H9 (cell line): ENCODE measurements around the gene MIA3. TPM values are rescaled to one million over a fixed set of nuclear protein-coding genes. Genes with fewer than 3 reads are reported as not detected.

Experiments used
- DNase-seq: peaks from one replicate; pipeline ENCODE4 v3.0.0-alpha.2; 2017
- H2AFZ ChIP-seq: one replicate; pipeline ENCODE4 v1.6.1; 2013; ENCODE audit warnings: mild to moderate bottlenecking, low read length, control low read depth, moderate library complexity
- H2AK5ac ChIP-seq: 2 replicates; pipeline ENCODE4 v1.6.1; 2013; ENCODE audit warnings: low read length, control low read depth, mixed read lengths; ENCODE audit not compliant: insufficient read length
- H2BK120ac ChIP-seq: one replicate; pipeline ENCODE4 v1.6.1; 2013; ENCODE audit warnings: low read depth, mild to moderate bottlenecking, low read length, control low read depth, inconsistent platforms; ENCODE audit not compliant: poor library complexity, severe bottlenecking
- H2BK12ac ChIP-seq: 2 replicates; pipeline ENCODE4 v1.6.1; 2013; ENCODE audit warnings: low read length, control low read depth, mixed read lengths, low read depth; ENCODE audit not compliant: insufficient read length
- H2BK15ac ChIP-seq: 2 replicates; pipeline ENCODE4 v1.6.1; 2013; ENCODE audit warnings: low read depth, low read length, control low read depth
- H2BK20ac ChIP-seq: one replicate; pipeline ENCODE4 v1.6.1; 2013; ENCODE audit warnings: low read depth, mild to moderate bottlenecking, low read length, control low read depth, inconsistent platforms; ENCODE audit not compliant: poor library complexity, severe bottlenecking
- H2BK5ac ChIP-seq: 2 replicates; pipeline ENCODE4 v1.6.1; 2013; ENCODE audit warnings: low read length, control low read depth, mixed read lengths; ENCODE audit not compliant: insufficient read length
- H3K14ac ChIP-seq: 2 replicates; pipeline ENCODE4 v1.6.1; 2013; ENCODE audit warnings: low read length, control low read depth; ENCODE audit not compliant: insufficient read depth
- H3K18ac ChIP-seq: 2 replicates; pipeline ENCODE4 v1.6.1; 2013; ENCODE audit warnings: low read depth, mild to moderate bottlenecking, mixed read lengths, low read length, control low read depth; ENCODE audit not compliant: insufficient read length
- H3K23ac ChIP-seq: 2 replicates; pipeline ENCODE4 v1.6.1; 2013; ENCODE audit warnings: low read length, control low read depth, mixed read lengths, low read depth; ENCODE audit not compliant: insufficient read length
- H3K23me2 ChIP-seq: 2 replicates; pipeline ENCODE4 v1.6.1; 2013; ENCODE audit warnings: low read depth, mild to moderate bottlenecking, mixed read lengths, low read length, control low read depth; ENCODE audit not compliant: insufficient read length, poor library complexity, severe bottlenecking
- H3K27ac ChIP-seq: 2 replicates; pipeline ENCODE4 v1.5.1; 2013; ENCODE audit warnings: low read length, control low read depth, mixed read lengths, low read depth; ENCODE audit not compliant: insufficient read length
- H3K27me3 ChIP-seq: 2 replicates; pipeline ENCODE4 v1.6.1; 2013; ENCODE audit warnings: low read length, control low read depth, inconsistent platforms; ENCODE audit not compliant: insufficient read depth
- H3K4ac ChIP-seq: 2 replicates; pipeline ENCODE4 v1.6.1; 2013; ENCODE audit warnings: low read depth, mild to moderate bottlenecking, control low read depth, inconsistent platforms, low read length, moderate library complexity
- H3K4me1 ChIP-seq: 2 replicates; pipeline ENCODE4 v1.6.1; 2013; ENCODE audit warnings: low read length, control low read depth, inconsistent platforms; ENCODE audit not compliant: insufficient read depth
- H3K4me2 ChIP-seq: 2 replicates; pipeline ENCODE4 v1.6.1; 2013; ENCODE audit warnings: low read length, control low read depth, mixed read lengths; ENCODE audit not compliant: insufficient read length, insufficient read depth
- H3K56ac ChIP-seq: 2 replicates; pipeline ENCODE4 v1.6.1; 2013; ENCODE audit warnings: low read depth, mild to moderate bottlenecking, mixed read lengths, low read length, control low read depth; ENCODE audit not compliant: insufficient read length
- H3K79me1 ChIP-seq: 2 replicates; pipeline ENCODE4 v1.6.1; 2013; ENCODE audit warnings: low read depth, mild to moderate bottlenecking, moderate library complexity, low read length, control low read depth, inconsistent platforms; ENCODE audit not compliant: insufficient read depth, poor library complexity, severe bottlenecking
- H3K79me2 ChIP-seq: 2 replicates; pipeline ENCODE4 v1.6.1; 2013; ENCODE audit warnings: low read length, control low read depth, inconsistent platforms; ENCODE audit not compliant: insufficient read depth
- H3K9ac ChIP-seq: 2 replicates; pipeline ENCODE4 v1.6.1; 2013; ENCODE audit warnings: low read length, control low read depth, mixed read lengths; ENCODE audit not compliant: insufficient read length; ENCODE audit errors: extremely low read depth
- H3K9me3 ChIP-seq: one replicate; pipeline ENCODE4 v1.6.1; 2013; ENCODE audit warnings: low read depth, low read length, inconsistent platforms; ENCODE audit not compliant: control insufficient read depth
- H3T11ph ChIP-seq: one replicate; pipeline ENCODE4 v1.6.1; 2013; ENCODE audit warnings: mild to moderate bottlenecking, low read length, control low read depth, inconsistent platforms
- H4K20me1 ChIP-seq: one replicate; pipeline ENCODE4 v1.6.1; 2013; ENCODE audit not compliant: control insufficient read depth, insufficient read length, insufficient read depth
- H4K5ac ChIP-seq: 2 replicates; pipeline ENCODE4 v1.6.1; 2013; ENCODE audit warnings: low read depth, mild to moderate bottlenecking, mixed read lengths, low read length, control low read depth; ENCODE audit not compliant: insufficient read length
- H4K8ac ChIP-seq: replicated peaks from 2 replicates; pipeline ENCODE4 v1.6.1; 2013; ENCODE audit warnings: low read length, control low read depth, mixed read lengths, low read depth; ENCODE audit not compliant: insufficient read length
- H4K91ac ChIP-seq: 2 replicates; pipeline ENCODE4 v1.6.1; 2013; ENCODE audit warnings: low read depth, mild to moderate bottlenecking, moderate library complexity, mixed read lengths, low read length, control low read depth; ENCODE audit not compliant: insufficient read length
- H3K27ac Mint-ChIP-seq, 3 experiments: 2 replicates in 2 of 3; 3 replicates in 1 of 3; pipeline ENCODE4 v1.8.0; 2020 to 2021; ENCODE audit warnings: mixed read lengths in 3 of 3, mild to moderate bottlenecking in 1 of 3, moderate library complexity in 1 of 3
- H3K27me3 Mint-ChIP-seq: 2 replicates; pipeline ENCODE4 v1.8.0; 2021; ENCODE audit warnings: low read depth, mild to moderate bottlenecking, moderate library complexity, mixed read lengths
- H3K36me3 Mint-ChIP-seq, 3 experiments: 2 replicates in 2 of 3; 3 replicates in 1 of 3; pipeline ENCODE4 v1.8.0; 2020 to 2021; ENCODE audit warnings: low read depth in 3 of 3, mixed read lengths in 3 of 3; ENCODE audit not compliant: insufficient read depth in 1 of 3
- H3K4me1 Mint-ChIP-seq, 2 experiments: 2 replicates each; pipeline ENCODE4 v1.8.0; 2020; ENCODE audit warnings: mixed read lengths in 2 of 2
- H3K4me3 Mint-ChIP-seq, 2 experiments: 2 replicates in 1 of 2; 3 replicates in 1 of 2; pipeline ENCODE4 v1.8.0; 2020 to 2021; ENCODE audit warnings: mild to moderate bottlenecking in 2 of 2, mixed read lengths in 2 of 2, moderate library complexity in 1 of 2
- H3K9me3 Mint-ChIP-seq, 2 experiments: 2 replicates in 1 of 2; 3 replicates in 1 of 2; pipeline ENCODE4 v1.8.0; 2020; ENCODE audit warnings: mild to moderate bottlenecking in 2 of 2, mixed read lengths in 2 of 2, moderate library complexity in 1 of 2
- CTCF ChIP-seq: fragments of 200-600 bp; sonication (generic); conservative IDR thresholded peaks from 3 replicates; pipeline ENCODE4 v1.8.0; 2021; ENCODE audit warnings: antibody characterized with exemption, mild to moderate bottlenecking
- WGBS: extraction: QIAGEN DNeasy Blood & Tissue Kit; methylation state at CpG from one replicate; pipeline ENCODE4 v1.1.7; 2013; ENCODE audit warnings: missing lambda C conversion rate, low lambda C conversion rate, mixed read lengths; ENCODE audit not compliant: insufficient read length; ENCODE audit errors: extremely low coverage; 5-methylcytosine and 5-hydroxymethylcytosine counted together
- total RNA-seq: library from RNA; stranded (reverse); gene quantifications from 2 replicates; pipeline ENCODE4 v1.2.1, GENCODE V29; 2021

Gene MIA3
- total RNA-seq, 1 experiment from 2014 or later = 55.5 TPM

GRCh38 chr1:222706815-222707214, 88.9 kb downstream of the MIA3 start:
- no peak overlapping the region for H2AFZ ChIP-seq
- H3K9ac ChIP-seq = no peak overlapping the region
- H3K14ac ChIP-seq = no peak overlapping the region
- H3K79me2 ChIP-seq = peaks cover 10% of the 10 kb centered on the region; the same call in 1 of the 2 replicates
- H3K27ac ChIP-seq = no peak overlapping the region
- no peak overlapping the region for H2BK12ac ChIP-seq
- no peak overlapping the region for H4K5ac ChIP-seq
- H2BK5ac ChIP-seq = no peak overlapping the region
- Mint-ChIP-seq H3K4me3 (no peak overlapping the region), H3K27me3 (no peaks in the 10 kb centered on the region), H3K9me3 (peaks cover 5 to 21% of the 10 kb centered on the region in 2 experiments), H3K27ac (no peak overlapping the region), H3K4me1 (peaks cover 12 to 14% of the 10 kb centered on the region in 2 experiments), H3K36me3 (peaks cover 33 to 46% (median 40%) of the 10 kb centered on the region in 3 experiments)
- H2AK5ac ChIP-seq = no peak overlapping the region
- no peak overlapping the region for H3K4me2 ChIP-seq
- DNase-seq = no peak
- H3K4ac ChIP-seq = no peak overlapping the region
- H3K23ac ChIP-seq = no peak overlapping the region
- no peaks in the 10 kb centered on the region for H3K27me3 ChIP-seq
- no peak overlapping the region for H4K8ac ChIP-seq
- no peaks in the 10 kb centered on the region for H3K4me1 ChIP-seq
- no peak overlapping the region for H2BK15ac ChIP-seq
- H2BK20ac ChIP-seq = no peak overlapping the region
- no peak overlapping the region for H2BK120ac ChIP-seq
- H3K9me3 ChIP-seq = no peaks in the 10 kb centered on the region
- H3K79me1 ChIP-seq = peaks cover 2% of the 10 kb centered on the region
- no peak overlapping the region for H3T11ph ChIP-seq
- TF ChIP-seq CTCF = 0 out of 3 replicates have a peak, but pooled peaks have one; percentile 26
- H4K91ac ChIP-seq = no peak overlapping the region
- no CpG with 5 or more reads among the region's 4 CpGs for WGBS
- H3K56ac ChIP-seq = no peak overlapping the region
- peaks cover 2% of the 10 kb centered on the region for H3K23me2 ChIP-seq
- no peak overlapping the region for H3K18ac ChIP-seq
- no peaks in the 10 kb centered on the region for H4K20me1 ChIP-seq
